NCI-H128 (cell line): ENCODE measurements around the gene TUBGCP6.

Source experiments
- DNase-seq: peaks from one replicate; lab custom pipeline; 2025; ENCODE audit not compliant: unreplicated experiment; lab: John Stamatoyannopoulos, UW

The TUBGCP6 gene

DNA sequence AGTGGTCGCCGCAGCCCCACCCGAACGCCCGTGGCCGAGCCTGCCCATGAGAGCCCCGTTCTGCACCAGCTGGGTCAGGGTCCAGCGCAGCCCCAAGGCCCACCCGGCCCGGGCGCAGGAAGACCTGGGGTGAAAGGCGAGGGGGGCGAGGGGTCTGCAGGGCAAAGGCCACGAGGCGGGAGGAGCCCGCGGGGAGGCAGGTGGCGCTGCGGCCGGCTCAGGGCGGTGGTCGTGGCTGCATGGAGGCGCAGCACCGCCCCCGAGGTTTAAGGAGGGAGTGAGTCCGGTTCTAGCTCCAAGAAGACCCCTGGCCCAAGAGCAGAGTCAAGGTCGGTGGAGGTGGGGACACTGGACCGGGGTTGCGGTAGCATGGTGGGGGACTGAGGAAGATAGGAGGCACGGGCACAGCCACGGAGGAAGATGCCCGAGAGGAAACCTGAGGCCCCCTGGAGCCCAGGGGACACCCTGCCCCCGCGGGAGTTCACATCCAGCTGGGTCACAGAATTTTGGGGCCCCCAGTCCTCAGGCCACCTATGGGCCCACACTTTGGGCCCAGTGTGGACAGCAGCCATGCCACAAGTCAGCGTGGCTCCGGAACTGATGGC lies 6.8 kb upstream of the TUBGCP6 start:
- DNase-seq, result no peak

DNA sequence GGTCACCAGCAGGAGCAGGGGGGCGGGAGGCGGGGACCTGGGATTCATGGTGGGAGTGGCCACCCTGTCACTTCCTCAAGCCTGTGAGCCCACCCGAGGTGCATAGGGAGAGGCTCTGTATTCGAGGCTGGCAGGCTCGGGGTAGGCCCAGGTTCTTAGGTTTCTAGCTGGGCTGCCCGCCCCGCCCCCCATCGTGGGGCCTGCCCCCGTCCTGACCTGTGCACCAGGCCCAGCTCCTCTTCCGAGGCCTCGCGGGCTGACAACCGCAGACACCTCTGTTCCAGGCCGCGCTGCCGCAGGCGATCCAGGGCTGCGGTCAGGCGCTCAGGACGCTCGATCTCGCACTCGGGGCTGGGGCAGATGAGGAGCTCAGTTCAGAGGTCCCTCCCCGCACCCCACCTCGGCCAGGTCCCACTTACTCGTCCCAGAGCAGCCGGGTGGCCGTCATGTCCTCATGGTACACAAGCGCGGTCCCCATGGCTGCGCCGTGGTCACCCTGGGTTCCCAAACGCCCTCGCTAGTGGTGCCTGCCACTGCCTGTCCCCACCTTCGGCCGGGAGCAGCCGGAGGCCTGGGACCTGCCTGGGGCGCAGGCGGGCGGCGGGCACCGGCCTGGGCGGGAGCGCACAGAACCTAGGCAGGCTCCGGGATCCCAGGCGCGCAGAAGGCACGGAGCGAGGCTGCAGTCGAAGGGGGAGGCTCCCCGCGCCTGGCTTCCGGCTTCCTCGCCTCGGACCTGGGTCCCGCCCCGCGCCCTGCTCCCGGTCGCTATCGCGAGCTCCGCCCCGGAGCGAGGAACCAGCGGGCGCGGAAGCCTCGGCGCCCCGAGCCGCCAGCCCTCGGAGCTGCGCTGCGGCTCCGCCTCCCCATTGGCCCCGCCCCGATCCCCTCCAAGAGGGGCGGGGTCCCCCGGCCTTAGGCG lies 6.0 kb upstream of the TUBGCP6 start, which contains the start of gene HDAC10:
TSS of gene HDAC10 (minus strand) at position 711 of the 922 bp plus-strand sequence. CDS start at position 478, 233 bp downstream.
- DNase-seq, result peak; percentile 37

- DNase-seq, result no peak
Observed at GRCh38 chr22:50250249-50250554, 5.4 kb upstream of the TUBGCP6 start.

DNA sequence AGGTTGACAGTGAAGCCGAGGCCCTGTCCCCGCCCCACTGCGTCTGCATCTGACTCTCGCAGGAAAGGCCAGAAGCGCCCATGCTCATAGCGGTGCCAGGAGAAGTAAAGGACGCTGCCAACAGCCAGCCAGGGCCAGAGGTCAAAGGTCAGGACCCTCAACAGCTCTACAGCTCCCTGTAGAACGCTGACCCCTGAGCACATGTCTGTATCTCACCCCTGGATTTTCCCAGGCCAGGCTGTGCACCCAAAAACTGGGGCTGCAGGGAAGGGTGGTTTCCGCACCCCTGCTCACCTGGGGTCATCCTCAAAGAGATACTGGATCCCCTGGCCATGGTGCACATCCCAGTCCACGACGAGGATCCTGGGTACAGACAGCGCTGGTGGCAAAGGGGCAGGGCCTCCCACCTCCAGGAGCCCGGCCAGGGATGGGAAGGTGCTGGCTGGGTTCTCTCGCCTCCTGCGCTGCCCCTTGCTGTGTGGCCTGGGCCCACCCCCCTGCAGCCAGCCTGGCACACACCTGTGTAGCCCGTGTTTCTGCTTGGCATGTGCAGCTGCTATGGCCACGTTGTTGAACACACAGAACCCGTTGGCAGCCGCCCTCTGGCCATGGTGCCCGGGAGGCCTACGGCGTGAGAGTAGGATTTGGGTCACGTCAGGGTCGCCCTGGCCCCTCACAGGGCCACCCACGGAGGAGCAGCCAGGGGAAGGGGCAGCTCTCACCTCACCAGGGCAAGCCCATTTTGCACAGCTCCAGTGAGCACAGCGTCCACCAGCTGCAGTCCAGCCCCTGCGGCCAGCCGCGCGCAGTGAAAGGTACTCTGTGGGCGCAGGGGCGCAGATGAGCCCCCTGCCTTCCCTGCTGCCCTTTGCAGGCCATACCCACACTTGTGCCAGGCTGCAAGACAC lies 4.8 kb upstream of the TUBGCP6 start:
- no peak for DNase-seq

DNA sequence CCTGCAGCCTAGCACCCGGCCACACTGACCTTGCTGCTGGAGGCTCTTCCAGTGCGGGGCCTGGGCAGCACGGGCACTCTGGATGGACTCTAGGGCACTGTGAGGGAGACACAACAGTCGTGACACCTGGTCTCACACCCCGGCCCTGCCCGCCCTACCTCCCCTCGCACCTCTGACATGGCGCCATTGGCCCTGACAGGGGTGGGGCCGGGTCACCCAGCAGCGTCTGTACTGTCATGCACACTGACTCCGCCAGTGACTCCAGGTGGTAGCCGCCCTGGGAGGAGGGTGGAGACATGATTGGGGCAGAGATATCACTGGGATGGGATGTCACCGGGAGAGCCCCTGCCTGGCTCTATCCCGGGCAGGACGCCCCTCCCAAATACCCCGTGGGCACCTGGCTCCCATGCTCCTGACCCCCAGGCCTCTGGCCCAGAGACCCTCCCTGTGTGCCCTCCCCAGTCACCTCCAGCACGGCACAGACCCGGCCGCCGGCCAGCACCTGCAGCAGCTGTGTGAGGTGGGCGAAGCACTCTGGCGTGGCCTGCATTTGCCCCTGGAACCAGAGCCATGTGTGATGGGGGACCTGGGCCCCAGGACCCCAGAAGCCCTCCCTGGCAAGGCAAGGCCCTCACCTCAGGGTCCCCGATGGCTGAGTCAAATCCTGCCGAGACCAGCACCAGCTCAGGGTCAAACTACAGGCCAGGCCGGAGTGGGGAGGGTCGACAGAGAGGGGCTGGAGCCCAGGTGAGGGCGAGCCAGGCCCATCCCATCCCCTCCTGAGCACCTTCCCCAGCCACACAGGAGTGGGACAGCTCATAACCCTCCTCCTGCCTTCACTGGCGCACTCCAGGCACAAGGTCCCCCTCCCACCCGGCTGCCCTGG lies 3.6 kb upstream of the TUBGCP6 start:
- DNase-seq, result no peak

GRCh38 chr22:50247748-50248147 lies 2.9 kb upstream of the TUBGCP6 start:
- no peak for DNase-seq

DNA sequence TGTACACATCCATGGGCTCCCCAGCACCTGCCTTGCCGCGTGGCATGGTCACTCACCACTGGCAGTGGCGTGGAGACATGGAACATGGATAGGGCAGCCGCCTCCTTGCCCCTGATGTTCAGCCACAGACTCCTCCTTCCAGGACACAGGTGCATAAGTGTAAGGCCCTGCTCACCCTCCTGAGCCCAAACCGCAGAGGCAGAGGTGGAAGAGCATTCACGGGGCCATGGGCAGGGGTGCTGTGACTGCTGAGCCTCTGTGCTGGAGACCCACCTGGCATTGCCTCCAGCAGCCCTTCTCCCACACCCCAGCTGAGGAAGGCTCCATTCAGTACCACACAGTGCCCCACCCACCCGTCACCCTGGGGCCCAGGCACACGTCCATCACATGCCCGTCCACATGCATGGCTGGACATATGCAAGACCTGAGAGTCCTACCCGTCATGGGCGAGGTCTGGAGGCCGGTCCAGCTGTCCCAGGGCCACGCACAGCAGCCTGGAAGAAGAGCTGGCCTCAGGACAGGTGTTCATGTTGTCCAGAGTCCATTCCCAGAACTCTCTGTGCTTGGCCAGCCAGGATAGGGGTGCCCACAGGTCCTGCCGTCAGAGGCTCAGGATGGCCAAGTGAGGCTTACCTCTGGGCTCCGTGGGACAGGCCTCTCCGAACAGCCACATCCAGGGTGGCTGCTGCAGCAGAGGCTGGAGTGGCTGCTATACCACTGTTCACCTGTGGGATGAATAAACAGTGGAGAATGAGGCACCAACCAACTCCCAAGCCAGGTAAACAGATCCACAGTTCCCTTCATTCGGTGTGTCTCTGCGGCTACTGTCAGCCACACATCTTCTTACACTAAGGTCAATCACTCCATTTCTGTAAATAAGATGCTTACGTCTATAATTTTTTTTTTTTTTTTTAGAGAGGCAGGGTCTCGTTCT lies 1.7 kb upstream of the TUBGCP6 start:
- no peak for DNase-seq

DNA sequence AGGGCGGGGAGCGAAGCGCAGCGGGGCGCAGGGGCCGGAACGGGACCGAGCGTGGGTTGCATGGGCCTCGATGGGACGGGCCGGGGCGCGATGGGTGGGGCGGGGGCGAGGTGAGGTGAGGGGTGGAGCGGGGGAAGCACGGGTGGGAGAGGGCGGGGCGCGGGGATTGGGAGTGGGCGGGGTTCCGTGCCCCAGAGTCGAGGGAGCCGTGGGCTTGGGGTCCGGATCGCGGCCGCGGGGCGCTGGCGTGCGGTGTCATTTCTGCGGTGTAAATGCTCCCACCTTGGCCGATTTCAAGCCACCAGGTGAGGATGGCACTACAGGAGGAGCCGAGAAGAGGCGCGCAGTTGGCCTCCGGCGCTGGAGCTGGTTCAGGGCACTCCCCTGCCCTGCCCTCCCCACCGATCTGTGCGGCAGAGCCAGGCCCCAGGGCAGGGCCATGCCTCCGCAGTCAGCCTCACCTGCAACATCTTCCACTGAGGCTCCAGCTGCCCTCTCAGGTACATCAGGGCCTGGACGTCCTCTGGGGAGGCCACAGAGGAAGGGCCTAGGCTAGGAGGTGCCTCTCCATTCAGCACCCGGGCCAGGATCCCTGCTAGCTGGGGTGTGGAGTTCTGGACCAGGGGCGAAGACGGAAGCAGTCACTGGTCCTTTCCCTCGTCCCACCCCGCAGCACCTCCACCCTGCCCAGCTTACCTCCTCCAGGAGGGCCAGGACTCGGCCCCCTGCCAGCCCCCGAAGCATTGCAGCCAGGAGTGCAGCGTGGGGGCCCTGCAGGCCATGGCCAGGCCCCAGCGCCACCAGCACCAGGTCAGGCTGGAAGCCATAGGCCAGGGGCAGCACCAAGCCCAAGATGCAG lies 620 bp upstream of the TUBGCP6 start:
- no peak for DNase-seq

- no peak for DNase-seq
Observed at GRCh38 chr22:50243685-50244419, 971 bp downstream of the TUBGCP6 start.

- no peak for DNase-seq
Observed at GRCh38 chr22:50242406-50242949, 2.3 kb downstream of the TUBGCP6 start.

- no peak for DNase-seq
Observed at GRCh38 chr22:50238755-50239154, 6.1 kb downstream of the TUBGCP6 start.

- DNase-seq, result no peak
Observed at GRCh38 chr22:50236731-50237409, 8.0 kb downstream of the TUBGCP6 start.

DNA sequence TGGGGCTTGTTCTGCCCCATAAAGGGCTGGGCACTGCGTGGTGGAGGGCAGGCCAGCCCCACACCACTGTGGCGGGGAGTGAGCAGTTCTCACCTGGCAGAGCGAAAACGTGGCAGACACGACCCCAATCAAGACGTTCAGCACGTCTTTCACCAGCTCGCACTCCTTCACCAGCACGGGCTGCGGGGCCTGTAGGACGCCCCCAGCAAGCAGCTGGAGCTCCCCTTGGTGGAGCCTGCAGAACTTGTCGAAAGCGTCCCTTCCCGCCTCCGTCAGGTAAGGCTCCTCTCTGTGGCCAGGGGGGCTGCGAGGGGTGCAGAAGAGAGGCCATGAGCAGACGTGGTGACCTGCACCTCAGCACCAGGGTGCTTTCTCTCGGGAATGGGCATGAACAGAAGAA lies 11.6 kb downstream of the TUBGCP6 start:
- no peak for DNase-seq

GRCh38 chr22:50232481-50233151 lies 12.2 kb downstream of the TUBGCP6 start:
- no peak for DNase-seq

DNA sequence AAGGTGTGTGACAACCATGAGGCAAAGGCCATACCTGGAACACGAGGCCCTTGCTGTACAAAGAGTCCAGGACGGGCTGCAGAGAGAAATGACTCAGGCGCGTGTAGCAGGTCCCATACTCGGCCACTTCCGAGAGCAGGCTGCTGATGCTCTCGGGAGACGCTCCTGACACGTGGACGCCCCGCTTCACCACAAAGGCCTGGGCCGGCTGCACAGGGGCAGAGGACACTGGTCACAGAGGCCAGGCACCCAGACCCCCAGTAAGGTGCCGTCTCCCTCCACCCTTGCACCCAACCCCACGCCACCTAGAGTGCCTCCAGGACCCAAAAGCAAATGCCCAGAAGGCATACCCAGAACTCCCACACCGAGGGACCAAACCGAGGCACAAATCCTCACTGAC lies 15.5 kb downstream of the TUBGCP6 start:
- DNase-seq, result no peak

DNA sequence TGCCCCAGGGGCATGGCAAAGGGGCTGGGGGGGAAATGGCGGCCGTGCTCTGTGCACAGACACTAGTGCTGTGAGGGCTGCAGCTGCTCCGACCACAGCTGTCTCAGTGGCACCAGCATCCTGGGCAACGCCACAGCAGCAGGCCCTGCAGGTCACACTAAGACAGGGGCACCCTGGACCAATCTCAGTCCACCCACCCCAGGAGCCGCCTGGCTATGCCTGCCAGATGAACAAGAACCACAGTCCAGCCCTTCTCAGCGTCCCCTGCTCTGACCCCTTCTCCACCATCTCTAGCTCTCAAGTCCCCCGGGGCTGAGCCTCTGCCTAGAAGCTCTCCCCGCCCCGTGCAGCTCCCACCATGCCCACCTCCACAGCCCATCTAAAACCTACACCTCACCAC lies 16.5 kb downstream of the TUBGCP6 start:
- no peak for DNase-seq
